SIG-M5 (cell line): ENCODE measurements around the gene CCDC88C.
"Not testable (repeated sequence)": the region's sequence is repeated elsewhere in the genome, so short reads cannot be mapped to it uniquely, and the experiment has no call there.

Source experiments
- DNase-seq: peaks from one replicate; lab custom pipeline; 2025; lab: John Stamatoyannopoulos, UW

The CCDC88C gene

DNA sequence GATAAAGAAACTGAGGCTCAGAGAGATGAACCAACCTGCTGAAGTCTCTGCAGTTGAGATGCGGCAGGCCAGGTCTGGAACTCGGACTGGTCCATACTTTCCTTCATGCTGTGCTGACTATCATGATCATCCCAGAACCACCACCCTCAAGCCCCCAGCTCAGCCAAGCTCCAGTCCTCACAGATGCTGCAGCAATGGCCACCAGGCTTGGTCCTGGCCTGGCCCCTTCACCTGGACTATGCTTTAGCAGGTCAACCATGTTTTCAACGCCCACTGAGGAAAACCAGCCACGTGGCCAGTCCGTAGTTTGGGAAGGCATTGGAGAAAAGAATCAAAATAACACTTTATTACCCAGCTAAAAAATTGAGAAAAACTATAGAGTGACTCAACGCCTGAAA is 174.5 kb downstream of the CCDC88C start:
- DNase-seq = no peak

- no peak for DNase-seq
Measured at GRCh38 chr14:91242635-91243034, 175.0 kb downstream of the CCDC88C start.

- peak; percentile 91 for DNase-seq
Measured at GRCh38 chr14:91241863-91242262, 175.8 kb downstream of the CCDC88C start.

- no peak for DNase-seq
Measured at GRCh38 chr14:91238661-91239060, 179.0 kb downstream of the CCDC88C start.

DNA sequence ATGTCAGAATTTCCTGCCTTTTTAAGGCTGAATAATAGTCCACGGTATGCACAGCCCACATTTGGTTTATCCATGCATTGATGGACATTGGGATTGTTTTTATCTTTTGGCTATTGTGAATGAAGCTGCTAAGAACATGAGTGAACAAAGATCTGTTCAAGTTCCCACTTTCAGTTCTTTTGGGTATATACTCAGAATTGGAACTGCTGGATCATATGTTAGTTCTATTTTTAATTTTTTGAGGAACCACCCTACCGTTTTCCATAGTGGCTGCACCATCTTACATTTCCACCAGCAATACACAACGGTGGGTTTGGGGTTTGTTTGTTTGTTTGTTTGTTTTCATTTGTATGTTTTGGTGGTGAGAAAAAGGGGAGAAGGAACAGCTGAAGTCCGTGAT is 179.5 kb downstream of the CCDC88C start:
- DNase-seq = no peak

DNA sequence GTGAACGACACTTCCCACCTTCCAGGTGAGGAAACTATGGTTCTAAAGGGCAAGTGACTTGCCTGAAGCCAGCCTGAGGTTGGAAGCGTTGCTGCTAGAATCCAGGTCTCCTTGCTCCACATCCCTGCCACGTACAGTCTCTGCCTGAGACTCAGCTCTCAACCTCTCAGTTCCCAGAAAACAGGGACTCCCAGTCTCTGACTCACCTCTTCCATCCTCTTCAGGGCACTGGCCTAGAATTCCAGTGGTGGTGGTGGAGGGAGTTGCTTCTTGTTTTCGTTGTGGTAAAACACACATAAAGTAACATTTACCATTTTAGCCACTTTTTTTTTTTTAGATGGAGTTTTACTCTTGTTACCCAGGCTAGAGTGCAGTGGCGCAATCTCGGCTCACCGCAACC is 180.4 kb downstream of the CCDC88C start:
- DNase-seq = no peak

DNA sequence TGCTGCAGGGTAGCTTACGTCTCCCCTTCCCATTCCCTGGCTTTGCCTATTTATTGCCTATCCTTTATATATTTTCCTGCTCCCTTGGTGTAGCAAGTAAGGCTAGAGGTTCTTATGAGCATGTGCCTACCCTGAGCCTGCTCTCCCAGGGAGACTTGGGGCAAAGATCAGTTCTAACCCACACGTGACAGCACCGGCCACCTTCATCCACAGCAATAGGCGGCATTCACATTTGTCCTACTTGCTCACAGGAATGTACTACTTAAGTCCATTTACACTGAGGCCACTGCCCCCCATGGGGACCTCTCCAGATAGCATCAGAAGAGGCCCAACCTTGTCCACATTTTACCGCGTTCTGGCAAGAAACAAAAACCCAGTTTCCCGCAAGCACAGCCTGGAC is 181.8 kb downstream of the CCDC88C start:
- DNase-seq = no peak

GRCh38 chr14:91234791-91235114 is 182.9 kb downstream of the CCDC88C start:
- no peak for DNase-seq

DNA sequence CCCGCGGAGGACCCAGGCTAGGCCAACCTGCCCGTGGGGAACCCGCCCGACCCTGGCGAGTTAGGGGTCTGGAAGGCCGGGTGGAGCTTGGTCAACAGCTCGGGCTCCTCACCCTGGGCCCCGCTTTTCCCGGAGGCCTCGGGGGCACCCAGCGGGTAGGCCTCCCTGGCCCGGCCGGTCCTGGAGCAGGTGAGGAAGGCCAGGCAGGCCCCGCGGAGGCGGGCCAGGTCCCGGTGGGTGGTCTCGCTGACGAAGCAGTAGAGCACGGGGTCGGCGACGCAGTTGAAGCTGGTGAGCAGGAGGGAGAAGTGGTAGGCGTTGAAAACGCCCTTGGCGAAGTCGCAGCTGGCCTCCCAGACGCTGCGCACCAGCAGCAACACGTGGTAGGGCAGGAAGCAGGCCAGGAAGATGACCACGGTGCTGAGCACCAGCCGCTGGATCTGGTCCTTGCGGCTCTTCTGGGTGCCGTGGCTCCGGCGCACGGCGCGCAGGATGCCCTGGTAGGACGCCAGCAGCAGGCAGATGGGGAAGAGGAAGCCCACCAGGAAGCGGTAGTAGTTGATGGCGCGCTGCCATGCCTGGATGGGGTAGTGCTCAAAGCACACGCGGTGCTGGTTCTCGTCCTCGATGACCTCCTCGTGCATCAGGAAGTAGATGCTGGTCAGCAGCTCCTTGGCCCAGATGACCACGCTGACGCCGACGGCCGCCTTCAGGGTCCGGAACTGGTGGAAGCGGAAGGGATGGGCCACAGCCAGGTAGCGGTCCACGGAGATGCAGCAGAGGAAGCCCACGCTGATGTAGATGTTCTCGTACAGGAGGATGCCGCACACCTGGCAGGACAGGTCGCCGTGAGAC is 183.5 kb downstream of the CCDC88C start:
- DNase-seq = no peak

DNA sequence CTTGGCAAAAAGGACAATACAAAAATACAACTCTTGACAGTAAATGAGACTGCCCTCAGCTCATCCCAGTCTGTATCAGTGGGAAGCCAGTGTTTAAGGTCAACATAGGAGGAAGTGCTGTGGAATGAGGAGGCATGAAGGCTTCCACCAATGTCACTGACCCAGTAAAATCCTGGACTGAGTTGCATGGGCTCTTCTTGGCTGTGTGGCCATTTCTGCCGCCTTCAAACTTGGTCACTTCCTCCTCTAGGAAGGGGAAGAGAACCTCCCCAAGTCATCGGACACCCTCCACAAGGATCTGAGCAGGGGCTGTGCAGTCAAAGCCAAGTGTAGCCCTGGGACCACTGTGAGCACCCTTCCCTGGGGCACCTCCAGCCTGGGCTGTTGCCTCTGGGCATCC is 185.0 kb downstream of the CCDC88C start:
- no peak for DNase-seq

DNA sequence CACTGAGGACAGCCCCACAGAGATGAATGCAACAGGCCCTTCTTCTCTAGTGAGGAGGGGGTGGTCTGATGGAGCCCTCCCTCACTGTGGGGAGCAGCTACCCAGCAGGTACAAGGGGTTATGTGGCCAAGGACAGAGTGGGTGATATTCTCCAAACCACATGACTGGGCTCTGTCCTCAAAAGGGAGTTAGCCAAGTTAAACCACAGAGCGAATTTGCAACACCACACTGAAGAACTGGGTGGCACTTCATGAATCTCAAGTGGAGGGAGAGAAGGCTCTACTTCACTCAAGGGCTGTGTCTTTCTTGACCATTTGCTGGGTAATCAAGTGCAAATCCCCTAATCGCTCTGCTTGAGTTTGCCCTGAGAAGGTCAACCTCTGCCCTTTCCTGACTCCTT is 185.6 kb downstream of the CCDC88C start:
- DNase-seq = no peak

- DNase-seq = no peak
Measured at GRCh38 chr14:91231446-91231845, 186.2 kb downstream of the CCDC88C start.

- no peak for DNase-seq
Measured at GRCh38 chr14:91230397-91231035, 187.1 kb downstream of the CCDC88C start.

- peak; percentile 26 for DNase-seq
Measured at GRCh38 chr14:91229743-91230200, 187.8 kb downstream of the CCDC88C start.

GRCh38 chr14:91229005-91229382 is 188.6 kb downstream of the CCDC88C start:
- no peak for DNase-seq

GRCh38 chr14:91228112-91229004 is 189.3 kb downstream of the CCDC88C start:
- DNase-seq = no peak

- DNase-seq = no peak
Measured at GRCh38 chr14:91227183-91227628, 190.4 kb downstream of the CCDC88C start.

GRCh38 chr14:91226360-91226759 is 191.3 kb downstream of the CCDC88C start:
- not testable (repeated sequence) for DNase-seq

GRCh38 chr14:91225025-91225424 is 192.6 kb downstream of the CCDC88C start:
- no peak for DNase-seq

GRCh38 chr14:91223028-91223783 is 194.4 kb downstream of the CCDC88C start:
- no peak for DNase-seq
